GM12801 (cell line): ENCODE measurements around the gene SNRPD3.

Experiments
- TF ChIP-seq, protein P1 (sequence below): IDR thresholded peaks from one replicate; pipeline ENCODE4 v1.5.1; 2011; ENCODE audit warnings: control low read depth; ENCODE audit not compliant: insufficient read length; ENCODE audit errors: extremely low read depth

Gene SNRPD3

DNA sequence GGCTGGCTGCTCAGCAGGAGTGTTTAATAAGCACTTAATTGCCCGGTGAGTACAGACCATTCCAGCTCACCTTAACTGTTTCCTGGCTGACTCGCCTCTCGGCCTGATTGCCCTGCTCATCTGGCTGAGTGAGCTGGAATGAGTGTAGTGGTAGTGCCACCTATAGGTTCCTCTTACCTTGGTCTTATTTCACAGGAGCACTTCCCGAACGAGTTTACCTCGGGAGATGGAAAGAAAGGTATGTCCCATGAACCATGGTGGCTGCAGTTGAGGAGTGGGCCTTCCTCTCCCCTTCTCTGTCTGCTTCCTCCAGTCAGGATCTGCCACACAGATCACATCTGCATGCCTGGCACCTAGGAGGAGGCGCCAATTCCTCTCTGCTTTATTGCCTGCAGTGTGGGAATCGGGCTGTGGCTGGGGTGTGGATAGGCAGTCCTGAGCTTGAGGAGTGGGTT, 34.0 kb upstream of the SNRPD3 start:
- TF ChIP-seq, protein P1, sequence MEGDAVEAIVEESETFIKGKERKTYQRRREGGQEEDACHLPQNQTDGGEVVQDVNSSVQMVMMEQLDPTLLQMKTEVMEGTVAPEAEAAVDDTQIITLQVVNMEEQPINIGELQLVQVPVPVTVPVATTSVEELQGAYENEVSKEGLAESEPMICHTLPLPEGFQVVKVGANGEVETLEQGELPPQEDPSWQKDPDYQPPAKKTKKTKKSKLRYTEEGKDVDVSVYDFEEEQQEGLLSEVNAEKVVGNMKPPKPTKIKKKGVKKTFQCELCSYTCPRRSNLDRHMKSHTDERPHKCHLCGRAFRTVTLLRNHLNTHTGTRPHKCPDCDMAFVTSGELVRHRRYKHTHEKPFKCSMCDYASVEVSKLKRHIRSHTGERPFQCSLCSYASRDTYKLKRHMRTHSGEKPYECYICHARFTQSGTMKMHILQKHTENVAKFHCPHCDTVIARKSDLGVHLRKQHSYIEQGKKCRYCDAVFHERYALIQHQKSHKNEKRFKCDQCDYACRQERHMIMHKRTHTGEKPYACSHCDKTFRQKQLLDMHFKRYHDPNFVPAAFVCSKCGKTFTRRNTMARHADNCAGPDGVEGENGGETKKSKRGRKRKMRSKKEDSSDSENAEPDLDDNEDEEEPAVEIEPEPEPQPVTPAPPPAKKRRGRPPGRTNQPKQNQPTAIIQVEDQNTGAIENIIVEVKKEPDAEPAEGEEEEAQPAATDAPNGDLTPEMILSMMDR, result no peak

DNA sequence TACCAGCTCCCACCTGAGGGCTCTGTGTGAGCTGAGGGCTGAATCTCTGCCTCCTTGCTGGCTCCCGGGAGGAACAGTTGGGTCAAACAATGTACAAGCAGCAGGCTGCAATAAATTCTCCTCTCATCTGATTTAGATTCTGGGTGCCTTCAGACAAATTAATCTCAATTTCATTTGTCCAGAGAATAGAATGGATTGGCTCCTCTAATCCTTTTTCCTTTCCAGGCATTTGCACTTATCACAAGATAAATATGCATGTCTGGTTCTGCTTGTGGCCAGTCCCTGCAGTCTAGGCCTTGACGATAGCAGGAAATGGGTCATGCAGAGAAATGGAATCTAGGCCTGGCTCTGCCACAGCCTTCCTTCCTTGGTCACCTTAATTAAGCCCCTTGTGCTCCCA, 31.9 kb upstream of the SNRPD3 start:
- TF ChIP-seq, protein P1, result no peak

DNA sequence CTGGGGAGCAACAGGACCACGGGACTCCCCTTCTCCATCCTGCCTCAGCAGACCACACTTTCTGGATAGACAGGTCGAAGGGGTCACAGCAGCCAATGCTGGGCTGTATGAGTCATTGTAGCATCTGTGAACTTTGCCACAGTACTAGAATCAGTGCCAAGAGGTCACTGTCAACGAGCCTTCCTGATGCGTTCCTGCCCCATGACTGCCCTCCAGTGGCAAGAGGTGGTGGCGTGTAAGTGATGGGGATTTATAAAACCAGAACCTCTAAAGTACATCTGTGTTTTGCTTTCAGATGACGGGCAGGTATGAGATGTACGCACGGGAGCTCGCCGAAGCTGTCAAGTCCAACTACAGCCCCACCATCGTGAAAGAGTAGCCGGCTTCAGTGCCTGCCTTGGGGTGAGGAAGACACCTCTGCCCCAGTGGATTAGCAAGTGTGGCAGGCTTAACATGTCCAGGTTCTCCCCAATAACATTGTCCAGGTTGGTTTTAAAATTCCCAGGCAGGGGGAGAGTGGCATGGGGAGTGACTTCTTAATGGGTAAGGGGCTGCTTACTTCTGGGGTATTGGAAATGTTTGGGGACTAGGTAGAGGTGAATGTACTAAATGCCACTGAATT, 30.3 kb upstream of the SNRPD3 start:
- TF ChIP-seq, protein P1, result peak; percentile 49

DNA sequence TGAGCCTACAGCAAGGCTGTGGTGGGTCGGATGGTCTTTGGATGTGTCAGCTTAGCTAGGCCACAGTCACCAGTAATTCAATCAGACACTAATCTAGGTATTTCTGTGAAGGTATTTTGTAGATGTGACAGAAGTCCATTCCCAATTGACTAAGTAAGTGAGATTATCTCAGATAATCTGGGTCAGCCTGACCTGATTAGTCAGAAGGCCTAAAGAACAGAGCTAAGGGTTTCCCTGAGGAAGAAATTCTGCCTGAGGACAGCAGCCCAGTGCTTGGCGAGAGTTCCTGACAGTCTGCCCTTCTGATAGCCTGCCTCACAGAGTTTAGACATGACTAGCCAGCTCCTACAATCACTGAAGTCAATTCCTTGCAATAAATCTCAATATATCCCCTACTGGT, 29.6 kb upstream of the SNRPD3 start:
- TF ChIP-seq, protein P1, result no peak

DNA sequence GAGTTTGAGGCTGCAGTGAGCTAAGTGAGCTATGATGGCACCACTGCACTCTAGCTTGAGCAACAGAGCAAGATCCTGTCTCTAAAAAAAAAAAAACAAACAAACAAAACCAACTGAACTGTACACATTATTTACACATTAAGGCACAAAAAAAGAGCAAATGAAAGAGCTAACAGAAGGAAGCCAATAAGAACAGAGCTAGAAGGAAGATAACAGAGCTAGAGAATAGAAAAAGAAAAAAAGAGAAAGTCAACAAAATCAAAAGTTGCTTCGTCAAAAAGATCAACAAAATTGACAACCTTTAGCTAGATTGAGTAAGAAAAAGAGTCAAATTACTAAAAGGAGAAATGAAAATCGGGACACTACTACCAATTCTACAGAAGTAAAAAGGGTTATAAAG, 25.9 kb upstream of the SNRPD3 start:
- TF ChIP-seq, protein P1, result no peak

DNA sequence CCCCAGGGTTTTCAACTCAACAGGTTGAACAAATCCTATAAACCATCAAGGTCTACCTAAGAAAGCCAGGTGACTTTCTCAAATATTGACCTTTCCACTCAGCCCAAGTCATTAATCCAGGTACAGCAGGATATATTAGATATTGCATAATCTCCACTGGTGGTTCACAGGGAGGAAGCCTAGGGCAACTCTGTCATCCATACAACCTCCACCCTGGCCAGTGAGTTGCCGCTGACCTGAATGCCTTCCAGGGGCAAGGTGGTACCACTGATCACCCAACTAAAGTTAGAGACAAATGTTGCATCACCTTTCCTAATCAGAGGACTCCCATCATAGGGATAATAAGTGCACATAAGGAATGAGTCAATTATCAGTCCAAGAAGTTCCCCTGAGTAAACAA, 23.7 kb upstream of the SNRPD3 start:
- TF ChIP-seq, protein P1, result no peak

DNA sequence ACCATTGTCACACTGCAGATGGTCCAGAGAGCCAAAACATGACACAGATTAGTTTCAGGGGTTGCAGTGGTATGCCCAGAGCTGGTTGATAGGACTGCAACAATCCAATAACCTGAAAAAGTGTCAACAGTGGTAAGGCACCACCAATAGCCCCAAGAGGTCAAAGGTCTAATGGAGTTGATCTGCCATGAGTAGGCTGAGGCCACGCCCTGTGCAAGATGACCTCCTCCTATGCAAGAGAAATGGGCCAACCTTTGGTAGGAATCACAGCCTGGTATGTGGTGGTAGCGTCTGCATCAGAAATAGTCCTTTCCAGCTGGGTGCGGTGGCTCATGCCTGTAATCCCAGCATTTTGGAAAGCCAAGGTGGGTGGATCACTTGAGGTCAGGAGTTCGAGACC, 20.5 kb upstream of the SNRPD3 start:
- TF ChIP-seq, protein P1, result no peak

DNA sequence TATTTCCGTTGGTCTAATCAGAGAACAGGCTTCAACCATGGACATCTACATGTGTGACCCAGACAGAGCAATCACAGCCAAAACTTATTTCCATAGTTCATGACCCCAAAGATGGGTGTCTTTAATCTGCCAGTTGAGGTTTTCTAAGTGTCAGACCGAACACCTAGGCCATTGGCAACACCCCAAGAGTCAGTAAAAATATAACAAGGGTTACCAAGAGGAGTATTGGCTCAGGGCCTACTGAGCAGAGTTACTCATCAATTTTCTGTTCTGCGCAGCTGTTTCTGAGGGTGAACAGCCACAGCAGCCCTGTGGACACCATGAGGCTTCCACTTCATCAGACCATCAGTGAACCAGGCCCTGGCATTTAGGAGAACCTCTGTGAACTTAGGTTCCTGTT, 19.7 kb upstream of the SNRPD3 start:
- TF ChIP-seq, protein P1, result no peak
